CD4-positive, alpha-beta memory T cell (primary cell): Measurements from ENCODE around the gene DMRTC1B. TPM values are rescaled to one million over a fixed set of nuclear protein-coding genes. Genes with fewer than 3 reads are reported as not detected.
"Not testable (repeated sequence)": the region's sequence is repeated elsewhere in the genome, so short reads cannot be mapped to it uniquely, and the experiment has no call there.

Experiments used
- CTCF ChIA-PET: fragments of 350-600 bp; sonication (Branson Sonifier 250); formaldehyde crosslinking; loops from one replicate; lab custom pipeline; 2021; ENCODE audit warnings: inconsistent platforms; ENCODE audit not compliant: partially characterized antibody; lab: Charles Lee
- POLR2A ChIA-PET: fragments of 350-600 bp; sonication (Branson Sonifier 250); formaldehyde crosslinking; loops from one replicate; lab custom pipeline; 2021; ENCODE audit not compliant: partially characterized antibody; lab: Charles Lee
- DNase-seq, 5 donors: peaks; one replicate each; pipeline versions ENCODE4 v3.0.0 to v3.0.0-alpha.2; 2020 to 2022; ENCODE audit warnings: mixed read lengths in 1 of 5
- H3K27ac ChIP-seq: one replicate; pipeline ENCODE4 v1.7.0; 2013; ENCODE audit warnings: low read depth, low read length
- H3K27me3 ChIP-seq: 2 replicates; pipeline ENCODE4 v1.7.0; 2013; ENCODE audit warnings: mild to moderate bottlenecking, low read length, moderate library complexity; ENCODE audit not compliant: insufficient read depth
- H3K36me3 ChIP-seq: 2 replicates; pipeline ENCODE4 v1.7.0; 2013; ENCODE audit warnings: mild to moderate bottlenecking, low read length, moderate library complexity; ENCODE audit not compliant: insufficient read depth
- H3K4me1 ChIP-seq: 2 replicates; pipeline ENCODE4 v1.7.0; 2013; ENCODE audit warnings: mild to moderate bottlenecking, low read length, moderate library complexity; ENCODE audit not compliant: insufficient read depth
- H3K4me3 ChIP-seq, 2 donors: one replicate each; pipeline ENCODE4 v1.7.0; 2013; ENCODE audit warnings: low read length in 2 of 2, mild to moderate bottlenecking in 1 of 2
- H3K9me3 ChIP-seq, 2 donors: one replicate each; pipeline ENCODE4 v1.7.0; 2013; ENCODE audit warnings: low read length in 2 of 2, control low read depth in 1 of 2; ENCODE audit not compliant: control insufficient read depth in 1 of 2
- H3K27ac Mint-ChIP-seq, 7 donors: one replicate each; pipeline ENCODE4 v1.8.0; 2020 to 2021; ENCODE audit warnings: mixed read lengths in 7 of 7, mild to moderate bottlenecking in 6 of 7, inconsistent platforms in 3 of 7, moderate library complexity in 3 of 7
- H3K27me3 Mint-ChIP-seq, 2 donors: one replicate each; pipeline ENCODE4 v1.8.0; 2020 to 2021; ENCODE audit warnings: mixed read lengths in 2 of 2
- H3K36me3 Mint-ChIP-seq, 2 donors: one replicate each; pipeline ENCODE4 v1.8.0; 2020 to 2021; ENCODE audit warnings: mixed read lengths in 2 of 2, inconsistent platforms in 1 of 2, mild to moderate bottlenecking in 1 of 2
- H3K4me1 Mint-ChIP-seq, 4 donors: one replicate each; pipeline ENCODE4 v1.8.0; 2020 to 2021; ENCODE audit warnings: mixed read lengths in 4 of 4, mild to moderate bottlenecking in 1 of 4
- H3K4me3 Mint-ChIP-seq, 8 donors: one replicate each; pipeline ENCODE4 v1.8.0; 2020 to 2021; ENCODE audit warnings: mixed read lengths in 8 of 8, mild to moderate bottlenecking in 7 of 8, moderate library complexity in 6 of 8, inconsistent platforms in 3 of 8
- H3K9me3 Mint-ChIP-seq, 8 donors: one replicate each; pipeline ENCODE4 v1.8.0; 2020 to 2021; ENCODE audit warnings: mixed read lengths in 8 of 8, mild to moderate bottlenecking in 5 of 8, inconsistent platforms in 3 of 8, moderate library complexity in 1 of 8
- intact Hi-C: fragments of 100-400 bp; cut with micrococcal nuclease; formaldehyde crosslinking; loops from one replicate; pipeline ENCODE4 v1.15.1; 2023
- polyA plus RNA-seq, 2 donors: library from polyadenylated mRNA; unstranded; fragments of 300-500 nt; fragmentation: Illumina TruSeq; gene quantifications; one replicate each; pipeline ENCODE4 v1.2.3, GENCODE V29; 2021
- total RNA-seq, 2 experiments: library from RNA; stranded (reverse); gene quantifications; one replicate each; pipeline ENCODE4 v1.2.3, GENCODE V29; 2021

Gene DMRTC1B
- total and polyA plus RNA-seq, 4 experiments from 2014 or later, result 0.36 to 1.8 (median 0.80) TPM

GRCh38 chrX:72830701-72831100 is 54.0 kb downstream of the DMRTC1B start:
- POLR2A ChIA-PET, H3K36me3 ChIP-seq, CTCF ChIA-PET, H3K4me1 Mint-ChIP-seq, H3K36me3 Mint-ChIP-seq, H3K9me3 ChIP-seq, intact Hi-C loops, H3K27ac Mint-ChIP-seq, H3K4me1 ChIP-seq, H3K27me3 Mint-ChIP-seq, H3K9me3 Mint-ChIP-seq, H3K27me3 ChIP-seq, DNase-seq, H3K27ac ChIP-seq, H3K4me3 ChIP-seq, H3K4me3 Mint-ChIP-seq: not testable (repeated sequence)

- DNase-seq, H3K27me3 Mint-ChIP-seq, H3K36me3 Mint-ChIP-seq, H3K4me3 ChIP-seq, H3K4me1 ChIP-seq, H3K36me3 ChIP-seq, intact Hi-C loops, CTCF ChIA-PET, H3K27ac ChIP-seq, H3K27me3 ChIP-seq, H3K9me3 ChIP-seq, H3K4me1 Mint-ChIP-seq, H3K27ac Mint-ChIP-seq, H3K4me3 Mint-ChIP-seq, H3K9me3 Mint-ChIP-seq, POLR2A ChIA-PET: not testable (repeated sequence)
Measured at GRCh38 chrX:72837532-72837931, 60.8 kb downstream of the DMRTC1B start.

DNA sequence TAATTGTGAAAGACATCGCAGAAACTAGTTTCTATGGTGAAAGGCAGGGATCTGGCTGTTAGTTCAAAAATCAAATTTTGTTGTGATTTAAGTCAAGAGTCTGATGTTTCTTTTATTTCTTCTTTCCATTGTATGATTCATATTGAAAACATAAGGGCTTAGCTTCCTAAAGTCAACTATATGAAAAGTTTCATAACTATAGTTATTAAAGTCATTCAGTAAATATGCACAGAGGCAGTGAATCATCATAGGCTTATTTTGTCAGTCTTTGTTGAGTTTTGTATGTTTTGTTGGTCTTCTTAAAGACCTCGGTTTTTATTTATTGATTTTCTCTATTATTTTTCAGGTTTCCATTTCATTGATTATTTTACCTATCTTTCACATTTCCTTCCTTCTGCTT is 106.2 kb downstream of the DMRTC1B start:
- H3K4me3 Mint-ChIP-seq, H3K4me3 ChIP-seq, intact Hi-C loops, H3K27ac Mint-ChIP-seq, H3K27me3 ChIP-seq, H3K27me3 Mint-ChIP-seq, H3K4me1 Mint-ChIP-seq, CTCF ChIA-PET, POLR2A ChIA-PET, H3K36me3 Mint-ChIP-seq, H3K36me3 ChIP-seq, H3K9me3 Mint-ChIP-seq, H3K4me1 ChIP-seq, DNase-seq, H3K27ac ChIP-seq, H3K9me3 ChIP-seq: not testable (repeated sequence)

- H3K27me3 Mint-ChIP-seq, H3K4me3 ChIP-seq, DNase-seq, H3K4me1 ChIP-seq, H3K9me3 Mint-ChIP-seq, H3K36me3 Mint-ChIP-seq, H3K27me3 ChIP-seq, H3K36me3 ChIP-seq, H3K4me3 Mint-ChIP-seq, H3K4me1 Mint-ChIP-seq, H3K27ac ChIP-seq, CTCF ChIA-PET, H3K27ac Mint-ChIP-seq, H3K9me3 ChIP-seq, intact Hi-C loops, POLR2A ChIA-PET: not testable (repeated sequence)
Measured at GRCh38 chrX:72889740-72890139, 113.0 kb downstream of the DMRTC1B start.

Other genes with a start within 250 kb of the DMRTC1B start
- gene HDAC8, start 204.0 kb upstream of the DMRTC1B start, total RNA-seq, result 10 to 100 TPM; 15.2 to 23.0 TPM
- gene HDAC8, start 204.0 kb upstream of the DMRTC1B start, polyA plus RNA-seq, result 10 to 100 TPM; 15.2 to 18.9 TPM
- gene PHKA1, start 62.6 kb upstream of the DMRTC1B start, total RNA-seq, result under 1 TPM; 0.14 to 0.29 TPM
- not detected for gene PHKA1, start 62.6 kb upstream of the DMRTC1B start, polyA plus RNA-seq
- gene FAM236B, start 5.8 kb downstream of the DMRTC1B start, total RNA-seq, result not detected
- not detected for gene FAM236B, start 5.8 kb downstream of the DMRTC1B start, polyA plus RNA-seq
- gene FAM236D, start 31.3 kb downstream of the DMRTC1B start, total RNA-seq, result not detected
- not detected for gene FAM236D, start 31.3 kb downstream of the DMRTC1B start, polyA plus RNA-seq
- gene FAM236C, start 135.7 kb downstream of the DMRTC1B start, total RNA-seq, result not detected
- gene FAM236C, start 135.7 kb downstream of the DMRTC1B start, polyA plus RNA-seq, result not detected
- gene FAM236A, start 161.3 kb downstream of the DMRTC1B start, total RNA-seq, result not detected
- gene FAM236A, start 161.3 kb downstream of the DMRTC1B start, polyA plus RNA-seq, result not detected
- 1 to 10 TPM in 1 of 2 experiments, under 1 TPM in 1; 0.36 to 1.1 TPM for gene DMRTC1, start 166.9 kb downstream of the DMRTC1B start, total RNA-seq
- gene DMRTC1, start 166.9 kb downstream of the DMRTC1B start, polyA plus RNA-seq, result under 1 TPM; 0.32 to 0.59 TPM
- gene PABPC1L2B, start 226.0 kb downstream of the DMRTC1B start, total RNA-seq, result not detected
- gene PABPC1L2B, start 226.0 kb downstream of the DMRTC1B start, polyA plus RNA-seq, result not detected